Prostate gland (tissue), 2 donors: Measurements from ENCODE around the gene DHX16. TPM values are rescaled to one million over a fixed set of nuclear protein-coding genes. Genes with fewer than 3 reads are reported as not detected.

Experiments
- DNase-seq: peaks from one replicate; pipeline ENCODE4 v3.0.0-alpha.2; 2019; ENCODE audit warnings: low spot score
- H3K27ac ChIP-seq, 2 donors: fragments of 200-600 bp; sonication (generic); 2 replicates each; pipeline ENCODE4 v1.5.1; 2017 to 2019
- H3K27me3 ChIP-seq: fragments of 200-600 bp; sonication (generic); replicated peaks from 2 replicates; pipeline ENCODE4 v1.5.1; 2019; ENCODE audit not compliant: insufficient read depth
- H3K36me3 ChIP-seq, 2 donors: fragments of 200-600 bp; sonication (generic); 1 replicate in 1 of 2; 2 replicates in 1 of 2; pipeline versions ENCODE4 v1.5.1 to v1.8.1; 2017 to 2019
- H3K4me1 ChIP-seq: fragments of 200-600 bp; sonication (generic); replicated peaks from 2 replicates; pipeline ENCODE4 v1.5.1; 2019
- H3K4me3 ChIP-seq, 2 donors: fragments of 200-600 bp; sonication (generic); 2 replicates each; pipeline ENCODE4 v1.5.1; 2017 to 2019
- H3K9me3 ChIP-seq: fragments of 200-600 bp; sonication (generic); 2 replicates; pipeline ENCODE4 v1.5.1; 2017
- POLR2A ChIP-seq: fragments of 450-650 bp; IDR thresholded peaks from one replicate; pipeline ENCODE4 v1.6.1; 2016; ENCODE audit warnings: antibody characterized with exemption, mild to moderate bottlenecking
- POLR2AphosphoS5 ChIP-seq: sonication (generic); formaldehyde crosslinking; IDR thresholded peaks from one replicate; pipeline ENCODE4 v1.6.1; 2017; ENCODE audit warnings: antibody characterized with exemption
- WGBS: methylation state at CpG from one replicate; pipeline ENCODE4 v1.1.5; 2018; 5-methylcytosine and 5-hydroxymethylcytosine counted together
- intact Hi-C: fragments of 100-400 bp; cut with DNase I; formaldehyde crosslinking; loops from one replicate; pipeline ENCODE4 v1.14.2; 2022
- total RNA-seq, 2 donors: library from RNA; depleted of rRNA; stranded (reverse); fragments of >200 nt; gene quantifications; one replicate each; pipeline ENCODE4 v1.1.0, GENCODE V29; 2016
- TF ChIP-seq, protein P1 (sequence below), 4 experiments: fragments of 200-600 bp in 2 of 4; fragments of 450-650 bp in 2 of 4; sonication (generic) in 2 of 4; IDR thresholded peaks; 1 replicate in 3 of 4; 2 replicates in 1 of 4; pipeline ENCODE4 v1.5.1; 2016 to 2019; ENCODE audit warnings: antibody characterized with exemption in 4 of 4, mild to moderate bottlenecking in 2 of 4, moderate library complexity in 2 of 4

Gene DHX16
- total RNA-seq, 2 donors from 2014 or later, result 26.4 to 41.0 TPM

DNA sequence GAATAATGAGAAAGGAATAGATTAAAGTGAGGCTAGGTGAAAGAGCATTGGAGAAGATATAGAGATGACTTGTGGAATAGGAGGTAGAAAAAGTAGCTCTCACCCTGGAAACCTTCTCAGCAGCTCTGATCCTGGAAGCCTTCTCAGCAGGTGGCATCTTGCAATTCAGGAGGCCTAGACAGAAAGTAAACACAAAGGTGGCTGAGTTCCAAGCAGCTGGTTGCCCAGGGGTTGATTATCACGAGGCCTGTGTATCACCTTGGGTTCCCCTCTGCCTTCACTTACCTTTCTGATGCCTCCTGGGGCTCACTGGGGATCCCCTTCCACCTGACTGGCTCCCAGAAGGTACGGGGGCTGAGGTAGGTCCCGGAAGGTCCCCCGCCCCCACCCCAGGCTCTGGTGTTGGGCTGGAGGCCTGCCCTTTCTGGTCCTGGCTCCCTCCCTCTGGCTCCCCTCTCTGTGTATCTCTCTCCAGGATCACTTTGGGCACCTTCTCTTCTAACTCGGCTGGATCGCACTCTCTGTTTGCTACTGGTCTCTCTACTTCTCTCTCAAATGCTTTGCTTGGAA is 34.6 kb upstream of the DHX16 start:
- no peaks in the 10 kb centered on the region for H3K27me3 ChIP-seq
- intact Hi-C loops, result no loop called here
- no peak for TF ChIP-seq POLR2A
- TF ChIP-seq POLR2AphosphoS5, result no peak
- TF ChIP-seq, protein P1, sequence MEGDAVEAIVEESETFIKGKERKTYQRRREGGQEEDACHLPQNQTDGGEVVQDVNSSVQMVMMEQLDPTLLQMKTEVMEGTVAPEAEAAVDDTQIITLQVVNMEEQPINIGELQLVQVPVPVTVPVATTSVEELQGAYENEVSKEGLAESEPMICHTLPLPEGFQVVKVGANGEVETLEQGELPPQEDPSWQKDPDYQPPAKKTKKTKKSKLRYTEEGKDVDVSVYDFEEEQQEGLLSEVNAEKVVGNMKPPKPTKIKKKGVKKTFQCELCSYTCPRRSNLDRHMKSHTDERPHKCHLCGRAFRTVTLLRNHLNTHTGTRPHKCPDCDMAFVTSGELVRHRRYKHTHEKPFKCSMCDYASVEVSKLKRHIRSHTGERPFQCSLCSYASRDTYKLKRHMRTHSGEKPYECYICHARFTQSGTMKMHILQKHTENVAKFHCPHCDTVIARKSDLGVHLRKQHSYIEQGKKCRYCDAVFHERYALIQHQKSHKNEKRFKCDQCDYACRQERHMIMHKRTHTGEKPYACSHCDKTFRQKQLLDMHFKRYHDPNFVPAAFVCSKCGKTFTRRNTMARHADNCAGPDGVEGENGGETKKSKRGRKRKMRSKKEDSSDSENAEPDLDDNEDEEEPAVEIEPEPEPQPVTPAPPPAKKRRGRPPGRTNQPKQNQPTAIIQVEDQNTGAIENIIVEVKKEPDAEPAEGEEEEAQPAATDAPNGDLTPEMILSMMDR (IDR thresholded peaks at IDR 0.05), result no peak
- H3K27ac ChIP-seq, result no peak overlapping the region
- no peak for DNase-seq
- no peaks in the 10 kb centered on the region for H3K9me3 ChIP-seq
- H3K4me3 ChIP-seq, result no peak overlapping the region
- H3K36me3 ChIP-seq, result no peaks in the 10 kb centered on the region
- H3K4me1 ChIP-seq, result no peaks in the 10 kb centered on the region
- WGBS, result 54% methylated on average over 6 of the region's 6 CpGs

DNA sequence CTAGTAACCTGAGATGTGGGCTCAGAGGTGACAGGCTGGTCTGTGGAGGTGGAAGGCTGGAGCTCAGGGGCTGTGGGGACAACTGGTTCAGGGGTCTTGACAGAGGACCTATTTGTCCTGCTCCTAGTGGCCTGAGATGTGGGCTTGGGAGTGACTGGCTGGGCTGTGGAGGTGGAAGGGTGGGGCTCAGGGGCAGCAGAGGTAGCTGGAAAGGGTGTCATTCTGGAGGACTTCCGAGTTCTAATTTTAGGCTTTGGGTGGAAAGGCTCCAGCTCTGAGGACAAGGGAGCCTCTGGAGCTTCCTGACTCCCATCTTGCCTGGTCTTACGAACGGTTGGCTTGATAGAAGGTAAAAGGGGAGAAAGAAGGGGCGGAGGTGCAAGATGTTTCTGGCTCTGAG is 32.8 kb upstream of the DHX16 start:
- WGBS, result 95% methylated on average over 4 of the region's 4 CpGs
- no peaks in the 10 kb centered on the region for H3K36me3 ChIP-seq
- H3K27ac ChIP-seq, result no peak overlapping the region
- no peaks in the 10 kb centered on the region for H3K4me1 ChIP-seq
- no peak overlapping the region for H3K4me3 ChIP-seq
- H3K9me3 ChIP-seq, result no peaks in the 10 kb centered on the region
- intact Hi-C loops, result no loop called here
- TF ChIP-seq, protein P1 (IDR thresholded peaks at IDR 0.05), result no peak
- TF ChIP-seq POLR2A (no peak), POLR2AphosphoS5 (no peak)
- no peaks in the 10 kb centered on the region for H3K27me3 ChIP-seq
- no peak for DNase-seq

DNA sequence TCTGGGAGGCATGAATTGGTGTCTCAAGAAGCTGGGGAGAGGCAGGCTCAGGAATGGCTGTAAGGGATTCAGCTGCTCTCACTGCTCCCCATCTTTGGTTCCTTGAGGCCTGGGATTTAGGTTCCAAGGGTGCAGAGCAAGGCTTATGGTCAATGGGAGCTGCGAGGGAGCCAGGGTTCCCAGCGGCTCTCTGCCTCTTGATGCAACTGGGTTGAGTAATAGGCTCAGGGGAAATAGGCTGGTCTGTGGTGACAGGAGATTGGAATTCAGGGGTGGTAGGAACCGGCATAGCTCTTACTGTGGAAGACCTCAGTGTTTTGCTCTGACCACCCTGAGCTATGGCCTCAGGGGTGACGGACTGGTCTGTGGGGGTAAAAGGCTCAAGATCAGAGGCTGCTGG is 31.0 kb upstream of the DHX16 start:
- Histone ChIP-seq H3K4me1 (no peaks in the 10 kb centered on the region), H3K27me3 (no peaks in the 10 kb centered on the region), H3K4me3 (no peak overlapping the region), H3K36me3 (no peaks in the 10 kb centered on the region), H3K9me3 (no peaks in the 10 kb centered on the region), H3K27ac (no peak overlapping the region)
- intact Hi-C loops, result no loop called here
- WGBS, result 100% methylated on average over 4 of the region's 4 CpGs
- no peak for TF ChIP-seq POLR2AphosphoS5
- TF ChIP-seq POLR2A, result no peak
- TF ChIP-seq, protein P1 (IDR thresholded peaks at IDR 0.05), result no peak
- DNase-seq, result no peak

DNA sequence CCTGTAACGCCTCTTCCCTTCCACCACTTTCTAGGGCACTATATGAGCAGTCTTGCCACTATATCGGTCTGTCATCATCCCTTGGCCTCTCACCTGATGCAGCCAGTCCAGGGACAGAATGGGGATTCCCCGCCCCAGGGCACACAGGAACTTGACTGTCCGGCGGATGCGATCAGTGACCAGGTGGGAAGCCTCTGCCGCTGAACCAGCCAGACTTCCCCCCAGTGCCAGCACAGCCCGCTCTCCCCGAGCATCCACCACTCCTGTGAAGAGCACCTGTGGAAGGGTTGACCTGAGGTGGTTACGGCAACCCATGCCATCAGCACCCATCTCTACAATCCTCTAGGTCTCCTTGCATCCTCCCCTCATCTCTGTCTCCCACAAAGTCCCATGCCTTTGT is 30.2 kb upstream of the DHX16 start:
- 93% methylated on average over 10 of the region's 10 CpGs for WGBS
- Histone ChIP-seq H3K9me3 (no peaks in the 10 kb centered on the region), H3K27ac (no peak overlapping the region), H3K4me3 (no peak overlapping the region), H3K27me3 (no peaks in the 10 kb centered on the region), H3K36me3 (no peaks in the 10 kb centered on the region), H3K4me1 (no peaks in the 10 kb centered on the region)
- intact Hi-C loops, result no loop called here
- TF ChIP-seq, protein P1 (IDR thresholded peaks at IDR 0.05), result no peak
- TF ChIP-seq POLR2AphosphoS5 (no peak), POLR2A (no peak)
- DNase-seq, result no peak

DNA sequence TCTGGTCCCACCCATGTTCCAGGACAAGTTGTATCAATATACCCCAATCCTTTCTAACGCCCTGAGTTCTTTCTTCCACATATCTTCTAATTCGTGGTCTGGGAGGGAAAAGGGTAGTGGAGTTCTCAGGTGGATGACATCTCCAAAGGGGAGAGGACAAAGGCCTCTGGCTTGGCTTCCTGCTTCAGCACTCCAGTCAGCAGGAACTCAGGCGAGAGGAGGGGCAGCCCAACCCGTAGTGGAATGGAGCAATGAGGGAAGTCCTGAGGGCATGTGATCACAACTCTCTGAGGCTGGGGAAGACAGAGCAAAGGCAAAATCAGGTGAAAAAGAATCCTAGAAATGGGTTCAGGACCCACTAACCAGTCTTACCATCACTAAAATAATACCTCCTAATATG is 27.5 kb upstream of the DHX16 start:
- no peaks in the 10 kb centered on the region for H3K36me3 ChIP-seq
- H3K4me1 ChIP-seq, result no peaks in the 10 kb centered on the region
- no peak overlapping the region for H3K4me3 ChIP-seq
- 64% methylated on average over 4 of the region's 4 CpGs for WGBS
- no peak for TF ChIP-seq POLR2AphosphoS5
- no peak for TF ChIP-seq POLR2A
- TF ChIP-seq, protein P1 (IDR thresholded peaks at IDR 0.05), result no peak
- no peak for DNase-seq
- H3K27ac ChIP-seq, result no peak overlapping the region
- intact Hi-C loops, result no loop called here
- no peaks in the 10 kb centered on the region for H3K27me3 ChIP-seq
- H3K9me3 ChIP-seq, result no peaks in the 10 kb centered on the region
